Esophagus muscularis mucosa (tissue), 2 donors: ENCODE measurements around the gene TBCD.

ENCODE experiments used
- POLR2A ChIP-seq: fragments of 450-650 bp; IDR thresholded peaks from one replicate; pipeline ENCODE4 v1.6.1; 2017; ENCODE audit warnings: antibody characterized with exemption, moderate library complexity, mild to moderate bottlenecking, low read depth
- POLR2AphosphoS5 ChIP-seq, 2 donors: sonication (generic); formaldehyde crosslinking; IDR thresholded peaks; one replicate each; pipeline ENCODE4 v1.6.1; 2017; ENCODE audit warnings: antibody characterized with exemption in 2 of 2

DNA sequence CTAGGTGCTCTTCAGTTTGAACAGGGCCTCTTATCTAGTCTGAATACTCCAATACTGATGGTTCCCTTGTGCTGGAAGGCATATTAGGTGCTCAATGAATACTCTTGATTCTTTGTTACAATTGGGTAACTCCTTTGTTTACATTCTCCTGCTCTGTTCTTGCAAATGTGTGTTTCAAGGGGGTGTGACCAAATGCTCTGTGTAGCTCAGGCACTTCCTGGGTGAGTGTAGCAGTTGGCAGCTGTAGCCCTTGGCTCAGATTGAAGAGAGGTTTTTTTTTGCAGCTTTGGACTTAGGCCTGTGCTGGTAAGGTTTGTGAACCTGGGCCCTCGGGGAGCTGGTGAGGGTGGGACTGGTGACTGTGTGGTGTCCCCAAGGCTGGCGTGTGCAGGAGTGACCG is 20.2 kb downstream of the TBCD start:
- TF ChIP-seq POLR2A, result no peak
- no peak for TF ChIP-seq POLR2AphosphoS5 (IDR thresholded peaks at IDR 0.05)
